SK-N-MC (cell line): ENCODE measurements around the gene PLEKHM2.

Experiments used
- EZH2 ChIP-seq: fragments of 200-600 bp; sonication (generic); IDR thresholded peaks from one replicate; pipeline ENCODE4 v1.6.1; 2017; ENCODE audit warnings: antibody characterized with exemption
- FOXP2 ChIP-seq: optimal IDR thresholded peaks from 2 replicates; pipeline ENCODE3; 2011; ENCODE audit warnings: mild to moderate bottlenecking, moderate library complexity; ENCODE audit not compliant: insufficient read depth; ENCODE audit errors: extremely low read length, control extremely low read depth
- POLR2AphosphoS5 ChIP-seq: IDR thresholded peaks from 2 replicates; pipeline ENCODE4 v1.6.1; 2012; ENCODE audit warnings: mild to moderate bottlenecking, low read depth, low read length, borderline replicate concordance

- TF ChIP-seq POLR2AphosphoS5 (no peak), EZH2 (no peak), FOXP2 (no peak)
These were observed 36.7 kb downstream of the PLEKHM2 start for GRCh38 chr1:15720861-15721260.
